Chondrocyte (in vitro differentiated cells): Measurements from ENCODE around the gene DBNDD1. TPM values are rescaled to one million over a fixed set of nuclear protein-coding genes. Genes with fewer than 3 reads are reported as not detected.
A peak's percentile ranks its signal among the peaks of the same experiment; 100 is the strongest.

Source experiments
- DNase-seq: peaks from one replicate; pipeline ENCODE4 v3.0.0; 2021; ENCODE audit warnings: mixed read lengths, low spot score
- H3K27ac Mint-ChIP-seq: one replicate; pipeline ENCODE4 v1.8.0; 2021; ENCODE audit warnings: mild to moderate bottlenecking, moderate library complexity, mixed read lengths; ENCODE audit not compliant: unreplicated experiment
- H3K27me3 Mint-ChIP-seq: 2 replicates; pipeline ENCODE4 v1.8.0; 2021; ENCODE audit warnings: low read depth, mixed read lengths
- H3K36me3 Mint-ChIP-seq: 2 replicates; pipeline ENCODE4 v1.8.0; 2021; ENCODE audit warnings: low read depth, mixed read lengths
- H3K4me1 Mint-ChIP-seq: 2 replicates; pipeline ENCODE4 v1.8.0; 2021; ENCODE audit warnings: low read depth, mild to moderate bottlenecking, mixed read lengths
- H3K4me3 Mint-ChIP-seq: one replicate; pipeline ENCODE4 v1.8.0; 2021; ENCODE audit warnings: mild to moderate bottlenecking, moderate library complexity, mixed read lengths; ENCODE audit not compliant: unreplicated experiment
- H3K9me3 Mint-ChIP-seq: 2 replicates; pipeline ENCODE4 v1.8.0; 2021; ENCODE audit warnings: low read depth, mixed read lengths
- CTCF ChIP-seq: fragments of 200-600 bp; sonication (generic); IDR thresholded peaks from 2 replicates; pipeline ENCODE4 v1.5.0; 2021; ENCODE audit warnings: antibody characterized with exemption, mild to moderate bottlenecking, moderate library complexity
- total RNA-seq: library from RNA; stranded (reverse); gene quantifications from 3 replicates; pipeline ENCODE4 v1.2.1, GENCODE V29; 2021

DBNDD1 gene
- total RNA-seq, 1 donor from 2014 or later: 3.7 TPM

DNA sequence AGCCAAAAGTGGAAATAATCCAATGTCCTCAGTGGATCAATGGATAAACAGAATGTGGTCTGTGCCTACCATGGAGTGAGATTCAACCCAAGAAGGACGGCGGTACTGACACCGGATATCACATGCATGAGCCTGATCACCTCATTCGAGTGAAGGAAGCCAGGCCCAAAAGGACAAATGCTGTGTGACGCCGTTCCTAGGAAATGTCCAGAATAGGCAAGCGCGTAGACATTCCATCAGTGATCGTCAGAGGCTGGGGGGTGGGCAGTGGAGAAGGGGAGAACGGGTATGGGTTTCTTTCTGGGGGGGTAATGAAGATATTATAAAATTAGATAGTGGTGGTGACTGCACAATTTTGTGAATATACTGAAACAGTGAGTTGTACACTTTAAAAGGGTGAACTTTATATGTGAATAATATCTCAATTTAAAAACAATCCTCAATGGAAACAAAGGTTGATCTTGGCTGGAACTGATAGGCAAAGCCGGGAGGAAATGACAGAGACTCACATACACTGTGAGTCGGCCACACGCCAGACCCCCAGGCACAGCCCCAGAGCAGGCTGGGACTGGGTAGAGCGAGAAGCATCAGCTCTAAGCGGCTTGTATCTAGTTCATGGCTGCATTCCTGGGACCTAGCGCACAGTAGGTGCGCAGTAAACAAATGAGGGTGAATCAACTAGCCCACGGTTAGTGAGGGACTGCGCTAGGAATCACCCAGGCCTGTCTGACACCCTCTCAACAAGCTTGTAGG lies 3.5 kb downstream of the DBNDD1 start:
- no peak for DNase-seq
- TF ChIP-seq CTCF: no peak
- Mint-ChIP-seq H3K9me3 (no peaks in the 10 kb centered on the region), H3K36me3 (no peaks in the 10 kb centered on the region), H3K27ac (no peak overlapping the region), H3K4me1 (peaks cover 16% of the 10 kb centered on the region), H3K27me3 (no peaks in the 10 kb centered on the region), H3K4me3 (no peak overlapping the region)

DNA sequence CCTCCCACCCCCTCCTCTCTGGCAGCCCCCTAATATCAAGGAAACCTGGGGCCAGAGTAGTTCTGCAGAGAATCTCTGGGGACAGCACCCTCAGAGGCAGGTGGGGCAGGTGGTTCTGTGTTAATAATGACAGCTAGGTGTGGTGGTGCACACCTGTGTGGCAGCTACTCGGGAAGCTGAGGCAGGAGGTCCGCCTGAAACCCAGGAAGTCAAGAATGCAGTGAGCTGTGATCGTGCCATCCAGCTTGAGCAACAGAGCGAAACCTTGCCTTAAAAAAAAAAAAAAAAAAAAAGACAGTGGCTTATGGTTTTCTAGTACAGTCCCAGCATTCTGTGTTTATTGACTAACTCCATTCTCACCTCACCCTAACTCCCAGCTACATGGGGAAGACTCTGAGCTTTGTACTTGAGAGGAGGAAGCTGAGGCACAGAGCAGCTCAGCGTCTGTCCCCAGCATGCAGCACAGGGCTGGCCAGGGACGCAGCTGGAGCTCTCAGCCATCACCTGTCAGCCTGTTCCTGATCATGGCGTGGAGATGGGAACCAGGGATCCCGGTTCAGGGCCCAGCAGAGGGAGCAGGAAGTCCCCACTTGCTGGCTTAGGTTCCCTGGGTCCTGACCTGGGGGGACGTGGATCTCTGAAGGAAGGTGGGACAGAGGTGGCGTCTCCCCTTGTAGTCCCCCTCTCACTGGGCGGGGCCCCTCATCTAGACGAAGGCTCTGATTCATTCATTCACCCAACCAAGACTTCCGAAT lies 6.1 kb downstream of the DBNDD1 start:
- Mint-ChIP-seq H3K36me3 (no peaks in the 10 kb centered on the region), H3K27me3 (no peaks in the 10 kb centered on the region), H3K27ac (peak overlapping the region; percentile 12), H3K9me3 (no peaks in the 10 kb centered on the region), H3K4me1 (no peaks in the 10 kb centered on the region), H3K4me3 (no peak overlapping the region)
- no peak for TF ChIP-seq CTCF
- DNase-seq: no peak

- H3K4me3 Mint-ChIP-seq: no peak overlapping the region
- no peaks in the 10 kb centered on the region for H3K9me3 Mint-ChIP-seq
- DNase-seq: no peak
- H3K36me3 Mint-ChIP-seq: no peaks in the 10 kb centered on the region
- no peaks in the 10 kb centered on the region for H3K4me1 Mint-ChIP-seq
- no peak for TF ChIP-seq CTCF
- no peak overlapping the region for H3K27ac Mint-ChIP-seq
- no peaks in the 10 kb centered on the region for H3K27me3 Mint-ChIP-seq
These were observed 7.3 kb downstream of the DBNDD1 start for GRCh38 chr16:90011908-90012501.

DNA sequence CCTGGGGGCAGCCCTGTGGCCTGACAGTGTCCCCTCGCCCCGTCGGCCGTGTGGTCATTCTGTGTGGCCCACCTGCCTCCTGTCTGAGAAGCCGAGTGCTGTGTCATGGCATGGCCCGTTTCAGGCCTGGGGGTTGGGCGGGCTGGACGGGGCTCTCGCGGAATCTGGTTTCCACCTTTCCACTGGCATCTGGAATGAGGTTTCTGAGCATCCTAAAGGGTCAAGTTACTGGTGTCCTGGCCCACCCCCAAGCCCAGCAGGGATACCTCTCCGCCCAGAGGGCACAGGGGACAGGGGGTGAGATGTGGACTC lies 7.8 kb downstream of the DBNDD1 start:
- no peak for DNase-seq
- no peak overlapping the region for H3K27ac Mint-ChIP-seq
- H3K4me1 Mint-ChIP-seq: no peaks in the 10 kb centered on the region
- H3K9me3 Mint-ChIP-seq: no peaks in the 10 kb centered on the region
- H3K4me3 Mint-ChIP-seq: no peak overlapping the region
- no peaks in the 10 kb centered on the region for H3K36me3 Mint-ChIP-seq
- no peaks in the 10 kb centered on the region for H3K27me3 Mint-ChIP-seq
- TF ChIP-seq CTCF: no peak

DNA sequence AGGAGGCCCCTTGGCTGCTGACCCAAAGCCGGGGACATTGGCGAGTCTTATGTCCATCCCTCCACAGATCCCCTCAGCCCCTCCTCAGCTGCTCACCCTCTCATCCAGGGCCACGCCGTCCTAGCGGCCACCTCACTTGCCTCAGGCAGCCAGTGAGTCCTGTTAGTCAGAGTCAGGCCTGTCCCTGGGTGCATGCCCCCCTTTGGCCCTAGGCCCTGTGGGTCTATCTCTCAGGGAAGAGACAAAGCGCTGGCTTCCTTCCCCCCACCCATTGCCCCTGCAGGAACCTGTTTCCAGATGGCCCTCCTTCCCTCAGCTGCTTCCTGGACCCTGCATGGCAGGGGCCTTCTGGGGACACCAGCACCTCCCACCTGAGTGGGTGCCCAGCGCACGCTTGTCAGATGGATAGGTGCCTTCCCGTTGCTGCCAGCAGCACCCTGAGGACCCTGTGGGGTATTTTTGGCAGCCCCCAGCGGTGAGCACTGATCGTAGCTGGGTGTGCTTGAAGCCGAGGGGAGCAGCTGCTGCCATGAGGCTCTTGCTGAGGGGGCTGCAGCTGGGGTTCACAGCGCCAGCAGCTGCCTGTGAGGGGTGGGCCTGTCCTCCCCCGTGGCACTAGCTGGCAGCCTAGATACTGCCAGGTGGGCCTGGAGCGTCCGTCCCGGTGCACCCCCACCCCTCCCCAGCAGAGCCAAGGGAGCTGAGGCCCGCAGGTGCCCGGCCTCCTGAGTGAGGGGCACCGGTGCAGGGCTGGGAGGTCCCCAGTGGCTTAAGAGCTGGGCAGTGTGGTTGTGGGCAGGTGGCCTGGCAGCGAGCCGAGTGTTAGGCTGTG lies 8.4 kb downstream of the DBNDD1 start:
- Mint-ChIP-seq H3K4me1 (no peaks in the 10 kb centered on the region), H3K27ac (no peak overlapping the region), H3K36me3 (no peaks in the 10 kb centered on the region), H3K27me3 (no peaks in the 10 kb centered on the region), H3K4me3 (no peak overlapping the region), H3K9me3 (no peaks in the 10 kb centered on the region)
- DNase-seq: no peak
- TF ChIP-seq CTCF: no peak
